Pulmonary artery endothelial cell (primary cell): Measurements from ENCODE around the gene SLC6A12. TPM values are rescaled to one million over a fixed set of nuclear protein-coding genes. Genes with fewer than 3 reads are reported as not detected.

ENCODE experiments used
- total RNA-seq: library from RNA; depleted of rRNA; stranded (reverse); fragments of >200 nt; gene quantifications from 2 replicates; pipeline ENCODE4 v1.2.3, GENCODE V29; 2014

Gene SLC6A12
- total RNA-seq, 1 donor from 2014 or later: not detected

Other genes with a start within 250 kb of the SLC6A12 start
- gene IQSEC3, start 147.4 kb downstream of the SLC6A12 start, total RNA-seq: not detected in 2 replicates
- gene SLC6A13, start 48.7 kb upstream of the SLC6A12 start, total RNA-seq: not detected in 2 replicates
- 44.8 and 71.2 TPM in 2 replicates for gene KDM5A, start 175.2 kb upstream of the SLC6A12 start, total RNA-seq
- 9.2 and 10.0 TPM in 2 replicates for gene CCDC77, start 187.5 kb upstream of the SLC6A12 start, total RNA-seq
- not detected in 2 replicates for gene B4GALNT3, start 245.8 kb upstream of the SLC6A12 start, total RNA-seq